GM12873 (cell line): ENCODE results near the gene ETV5.

Source experiments
- CTCF ChIP-seq: IDR thresholded peaks from 2 replicates; pipeline ENCODE4 v1.5.1; 2012; ENCODE audit warnings: low read depth, mild to moderate bottlenecking, moderate library complexity, low read length, control low read depth; ENCODE audit not compliant: insufficient read depth; ENCODE audit errors: missing control alignments

ETV5 gene

GRCh38 chr3:186133980-186134379 is 25.1 kb upstream of the ETV5 start:
- no peak for TF ChIP-seq CTCF

GRCh38 chr3:186132487-186132886 is 23.6 kb upstream of the ETV5 start:
- no peak for TF ChIP-seq CTCF

DNA sequence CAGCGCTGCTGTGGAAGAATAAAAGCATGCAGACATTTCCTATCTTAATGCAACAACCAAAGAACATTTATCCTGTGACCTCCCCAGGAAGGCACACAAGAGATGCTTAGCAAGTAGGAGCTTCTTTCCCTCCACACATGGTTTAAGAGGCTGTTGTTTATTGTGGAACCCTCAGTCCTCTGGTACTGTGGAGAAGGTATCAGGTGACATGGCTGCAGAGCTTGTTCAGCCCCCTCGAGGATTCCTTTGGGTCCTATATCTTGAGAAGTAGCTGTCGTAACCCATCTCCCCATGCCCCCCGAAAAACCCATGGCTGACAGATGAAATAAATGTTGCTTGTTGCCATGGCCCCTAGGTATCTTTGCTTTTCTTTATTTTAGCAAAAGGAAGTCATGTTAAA is 20.3 kb upstream of the ETV5 start:
- no peak for TF ChIP-seq CTCF

GRCh38 chr3:186128158-186128557 is 19.3 kb upstream of the ETV5 start:
- no peak for TF ChIP-seq CTCF

- no peak for TF ChIP-seq CTCF
These were observed 18.6 kb upstream of the ETV5 start for GRCh38 chr3:186127463-186127862.

GRCh38 chr3:186125118-186125517 is 16.2 kb upstream of the ETV5 start:
- TF ChIP-seq CTCF: no peak

GRCh38 chr3:186124592-186124991 is 15.7 kb upstream of the ETV5 start:
- TF ChIP-seq CTCF: no peak
